HG03457 (cell line): ENCODE measurements around the gene MTRFR.
"Not testable (repeated sequence)": the region's sequence is repeated elsewhere in the genome, so short reads cannot be mapped to it uniquely, and the experiment has no call there.

Source experiments
- ATAC-seq: cut with Tn5 transposase; IDR thresholded peaks from one replicate; pipeline ENCODE4 v1.9.1; 2021; ENCODE audit warnings: moderate number of reproducible peaks; ENCODE audit not compliant: unreplicated experiment

The MTRFR gene

GRCh38 chr12:123248996-123249741 lies 15.9 kb downstream of the MTRFR start:
- ATAC-seq, result not testable (repeated sequence)

- ATAC-seq, result no peak
Measured at GRCh38 chr12:123250471-123251383, 17.5 kb downstream of the MTRFR start.

GRCh38 chr12:123251403-123252076 lies 18.3 kb downstream of the MTRFR start:
- no peak for ATAC-seq

GRCh38 chr12:123252365-123252764 lies 19.1 kb downstream of the MTRFR start:
- ATAC-seq, result not testable (repeated sequence)

- no peak for ATAC-seq
Measured at GRCh38 chr12:123253641-123254459, 20.6 kb downstream of the MTRFR start.

- no peak for ATAC-seq
Measured at GRCh38 chr12:123254853-123255446, 21.7 kb downstream of the MTRFR start.

- no peak for ATAC-seq
Measured at GRCh38 chr12:123258593-123258992, 25.4 kb downstream of the MTRFR start.

- no peak for ATAC-seq
Measured at GRCh38 chr12:123260081-123260480, 26.8 kb downstream of the MTRFR start.

GRCh38 chr12:123261196-123261595 lies 28.0 kb downstream of the MTRFR start:
- ATAC-seq, result no peak

- ATAC-seq, result no peak
Measured at GRCh38 chr12:123263196-123263817, 30.1 kb downstream of the MTRFR start.

- no peak for ATAC-seq
Measured at GRCh38 chr12:123264642-123265041, 31.4 kb downstream of the MTRFR start.

GRCh38 chr12:123265851-123266678 lies 32.8 kb downstream of the MTRFR start:
- no peak for ATAC-seq

GRCh38 chr12:123266679-123267277 lies 33.5 kb downstream of the MTRFR start:
- ATAC-seq, result no peak

- no peak for ATAC-seq
Measured at GRCh38 chr12:123267335-123267920, 34.2 kb downstream of the MTRFR start.

GRCh38 chr12:123267991-123268843 lies 35.0 kb downstream of the MTRFR start:
- ATAC-seq, result no peak

GRCh38 chr12:123268850-123269249 lies 35.6 kb downstream of the MTRFR start:
- ATAC-seq, result no peak

- ATAC-seq, result no peak
Measured at GRCh38 chr12:123269395-123269892, 36.2 kb downstream of the MTRFR start.
